ENCODE results near the gene ZC2HC1B.
A peak's percentile ranks its signal among the peaks of the same experiment; 100 is the strongest.
"Not testable (repeated sequence)": the region's sequence is repeated elsewhere in the genome, so short reads cannot be mapped to it uniquely, and the experiment has no call there.

ZC2HC1B gene, protein sequence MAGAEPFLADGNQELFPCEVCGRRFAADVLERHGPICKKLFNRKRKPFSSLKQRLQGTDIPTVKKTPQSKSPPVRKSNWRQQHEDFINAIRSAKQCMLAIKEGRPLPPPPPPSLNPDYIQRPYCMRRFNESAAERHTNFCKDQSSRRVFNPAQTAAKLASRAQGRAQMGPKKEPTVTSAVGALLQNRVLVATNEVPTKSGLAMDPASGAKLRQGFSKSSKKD

GRCh38 chr6:143864234-143864633, at the start of gene ZC2HC1B:
Gene ZC2HC1B (plus strand): TSS chr6:143864474. CDS start chr6:143864540, 66 bp downstream.
- DNase-seq = no peak

GRCh38 chr6:143817621-143818020, 46.7 kb upstream of the ZC2HC1B start:
- no peak for DNase-seq

- DNase-seq = no peak
Measured at GRCh38 chr6:143821359-143821758, 42.9 kb upstream of the ZC2HC1B start.

DNA sequence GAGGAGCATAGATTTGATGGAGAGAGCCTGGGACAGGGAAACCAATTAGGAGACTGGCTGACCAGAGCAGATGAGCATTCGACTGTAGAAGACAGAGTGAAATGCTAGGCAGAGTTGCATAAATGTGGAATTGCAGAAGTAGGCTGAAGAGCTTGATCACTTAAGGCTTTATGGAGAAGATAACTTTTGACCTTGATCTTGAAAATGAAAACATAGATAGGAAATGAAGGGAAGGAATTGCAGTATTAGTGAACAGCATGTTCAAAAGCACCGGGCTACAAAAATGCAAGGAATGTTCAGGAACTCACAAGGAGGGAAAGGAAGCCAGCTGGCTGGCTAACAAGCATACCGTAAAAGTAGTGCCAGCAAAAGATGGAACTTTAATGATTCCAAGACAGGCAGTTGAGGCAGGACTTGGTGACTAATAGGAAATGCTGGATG, 41.7 kb upstream of the ZC2HC1B start:
- no peak for DNase-seq

- no peak for DNase-seq
Measured at GRCh38 chr6:143823548-143823947, 40.7 kb upstream of the ZC2HC1B start.

DNA sequence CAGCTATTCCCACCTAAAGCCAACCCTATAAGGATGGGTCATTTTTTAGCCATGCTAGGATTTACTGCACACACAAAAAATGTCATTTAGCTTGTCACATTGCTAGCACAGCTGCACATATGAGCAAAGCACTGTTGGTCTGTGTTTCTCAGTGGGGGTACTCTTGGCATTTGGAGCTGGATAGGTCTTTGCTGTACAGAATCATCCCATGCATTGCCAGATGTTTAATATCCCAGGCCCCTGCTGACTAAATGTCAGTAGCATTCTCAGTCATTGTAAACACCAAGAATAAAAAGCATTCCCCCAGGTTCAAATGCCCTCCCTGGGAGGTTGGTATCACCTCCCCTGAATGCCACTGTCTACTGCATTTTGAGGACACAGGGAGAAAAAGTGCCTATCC, 35.7 kb upstream of the ZC2HC1B start:
- no peak for DNase-seq

DNA sequence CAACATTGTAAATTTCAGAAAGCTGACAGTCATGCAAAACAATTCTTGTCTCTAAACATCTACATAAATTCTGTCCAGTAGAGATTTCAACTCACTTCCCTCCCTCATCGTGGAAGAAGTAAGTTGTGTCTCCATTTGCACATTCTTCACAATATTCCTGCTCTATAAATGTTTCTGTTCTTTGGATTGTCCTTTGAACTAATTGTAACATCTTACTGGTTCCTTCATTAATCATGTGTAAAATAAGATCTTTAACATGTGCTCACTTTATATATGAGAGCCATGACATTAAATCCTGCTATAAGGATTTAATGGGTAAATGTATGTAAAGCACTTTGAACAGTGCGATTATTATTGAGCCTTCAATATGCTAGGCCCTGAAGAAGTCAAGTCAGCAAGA, 28.1 kb upstream of the ZC2HC1B start:
- no peak for DNase-seq

GRCh38 chr6:143838395-143838794, 25.9 kb upstream of the ZC2HC1B start:
- DNase-seq = no peak

DNA sequence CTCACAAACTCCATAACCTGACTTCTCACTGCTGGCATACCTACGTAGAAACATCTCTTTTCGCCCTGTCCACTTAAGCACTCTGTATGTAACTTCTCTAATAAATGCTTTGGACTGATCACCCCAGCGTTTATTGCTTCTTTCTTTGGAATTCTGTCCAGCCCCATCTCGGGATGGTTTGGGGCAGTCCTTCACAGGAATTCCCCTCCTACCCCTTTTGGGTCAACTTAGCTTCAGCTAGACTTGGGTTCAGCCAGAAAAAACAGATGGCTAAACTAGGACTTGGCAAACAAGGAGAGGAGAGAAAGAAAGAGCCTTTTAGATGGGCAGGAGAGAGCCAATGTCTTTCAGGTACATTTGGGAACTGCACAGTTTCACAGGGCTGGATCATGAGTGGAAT, 25.1 kb upstream of the ZC2HC1B start:
- DNase-seq = no peak

DNA sequence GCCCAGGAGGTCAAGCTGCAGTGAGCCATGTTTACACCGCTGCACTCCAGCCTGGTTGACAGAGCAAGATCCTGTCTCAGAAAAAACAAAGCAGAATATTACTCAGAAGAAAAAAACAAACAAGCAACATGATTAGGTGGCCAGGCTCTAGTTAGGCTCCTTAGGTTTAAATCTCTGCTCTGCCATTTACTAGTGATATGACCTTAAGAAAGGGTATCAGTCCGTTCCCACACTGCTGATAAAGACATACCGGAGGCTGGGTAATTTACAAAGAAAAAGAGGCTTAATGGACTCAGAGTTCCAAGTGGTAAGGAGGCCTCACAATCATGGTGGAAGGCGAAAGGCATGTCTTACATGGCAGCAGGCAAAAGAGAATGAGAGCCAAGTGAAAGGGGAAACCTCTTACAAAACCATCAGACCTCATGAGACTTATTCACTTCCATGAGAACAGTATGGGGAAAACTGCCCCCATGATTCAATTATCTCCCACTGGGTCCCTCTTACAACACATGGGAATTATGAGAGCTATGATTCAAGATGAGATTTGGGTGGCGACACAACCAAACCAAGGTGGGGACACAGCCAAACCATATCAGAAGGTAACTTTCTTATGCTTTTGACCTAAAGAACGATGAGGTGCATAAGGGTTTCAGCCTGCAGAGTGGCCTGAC, 23.5 kb upstream of the ZC2HC1B start:
- no peak for DNase-seq

DNA sequence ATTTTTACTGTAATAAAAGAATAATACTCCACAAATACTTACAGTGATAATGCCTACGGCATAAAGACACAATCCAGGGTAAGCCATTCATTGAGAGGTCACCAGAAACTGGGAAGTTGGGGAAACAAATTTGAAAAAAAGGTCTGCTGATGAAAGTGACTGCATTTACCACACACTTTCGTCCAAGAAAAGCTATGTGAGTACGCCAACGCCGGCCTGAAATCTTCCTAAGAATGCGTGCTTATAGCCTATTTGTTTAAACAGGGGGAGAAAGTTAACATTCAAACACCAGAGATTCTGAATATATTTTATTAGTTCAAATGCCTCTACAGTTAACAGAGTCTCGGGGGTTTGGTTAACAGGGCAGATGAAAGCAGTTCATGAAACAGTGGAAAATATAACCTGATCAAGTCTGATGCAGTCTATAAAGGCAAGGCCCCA, 21.8 kb upstream of the ZC2HC1B start:
- no peak for DNase-seq

GRCh38 chr6:143842902-143843676, 21.2 kb upstream of the ZC2HC1B start, which contains the start of gene LTV1:
Gene LTV1 (plus strand): TSS chr6:143843338. CDS start chr6:143843478, 140 bp downstream.
- peak; percentile 91 for DNase-seq

DNA sequence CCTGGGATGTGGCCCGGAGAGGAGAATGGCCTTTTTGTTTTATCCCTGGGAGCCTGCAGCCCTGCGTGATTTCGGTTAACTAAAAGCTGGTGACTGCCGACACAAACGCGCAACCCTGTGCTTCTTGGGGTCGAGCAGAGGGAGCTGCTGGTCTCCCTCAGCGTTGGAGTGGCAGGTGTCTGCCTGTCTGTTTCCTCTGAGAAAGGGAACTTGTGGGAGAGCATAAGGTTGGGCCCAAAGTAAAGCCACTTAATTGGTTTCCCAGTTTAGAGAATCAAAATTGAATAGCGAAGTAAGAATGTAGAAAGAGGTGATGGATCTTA, 20.6 kb upstream of the ZC2HC1B start:
- no peak for DNase-seq

GRCh38 chr6:143844006-143844405, 20.3 kb upstream of the ZC2HC1B start:
- no peak for DNase-seq

GRCh38 chr6:143845033-143845432, 19.2 kb upstream of the ZC2HC1B start:
- DNase-seq = no peak

GRCh38 chr6:143851706-143852105, 12.6 kb upstream of the ZC2HC1B start:
- DNase-seq = not testable (repeated sequence)

- not testable (repeated sequence) for DNase-seq
Measured at GRCh38 chr6:143855057-143855456, 9.2 kb upstream of the ZC2HC1B start.

DNA sequence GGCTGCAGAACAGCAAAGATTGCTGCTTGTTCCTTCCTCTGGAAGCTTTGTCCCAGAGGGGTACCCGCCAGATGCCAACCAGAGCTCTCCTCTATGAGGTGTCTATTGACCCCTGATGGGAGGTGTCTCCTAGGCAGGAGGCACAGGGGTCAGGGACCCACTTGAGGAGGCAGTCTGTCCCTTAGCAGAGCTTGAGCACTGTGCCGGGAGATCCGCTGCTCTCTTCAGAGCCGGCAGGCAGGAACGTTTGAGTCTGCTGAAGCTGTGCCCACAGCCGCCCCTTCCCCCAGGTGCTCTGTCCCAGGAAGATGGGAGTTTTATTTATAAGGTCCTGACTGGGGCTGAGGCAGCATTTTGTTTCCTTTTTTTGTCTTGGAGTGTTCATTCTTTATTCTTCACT, 7.5 kb upstream of the ZC2HC1B start:
- not testable (repeated sequence) for DNase-seq

GRCh38 chr6:143857651-143858050, 6.6 kb upstream of the ZC2HC1B start:
- no peak for DNase-seq

DNA sequence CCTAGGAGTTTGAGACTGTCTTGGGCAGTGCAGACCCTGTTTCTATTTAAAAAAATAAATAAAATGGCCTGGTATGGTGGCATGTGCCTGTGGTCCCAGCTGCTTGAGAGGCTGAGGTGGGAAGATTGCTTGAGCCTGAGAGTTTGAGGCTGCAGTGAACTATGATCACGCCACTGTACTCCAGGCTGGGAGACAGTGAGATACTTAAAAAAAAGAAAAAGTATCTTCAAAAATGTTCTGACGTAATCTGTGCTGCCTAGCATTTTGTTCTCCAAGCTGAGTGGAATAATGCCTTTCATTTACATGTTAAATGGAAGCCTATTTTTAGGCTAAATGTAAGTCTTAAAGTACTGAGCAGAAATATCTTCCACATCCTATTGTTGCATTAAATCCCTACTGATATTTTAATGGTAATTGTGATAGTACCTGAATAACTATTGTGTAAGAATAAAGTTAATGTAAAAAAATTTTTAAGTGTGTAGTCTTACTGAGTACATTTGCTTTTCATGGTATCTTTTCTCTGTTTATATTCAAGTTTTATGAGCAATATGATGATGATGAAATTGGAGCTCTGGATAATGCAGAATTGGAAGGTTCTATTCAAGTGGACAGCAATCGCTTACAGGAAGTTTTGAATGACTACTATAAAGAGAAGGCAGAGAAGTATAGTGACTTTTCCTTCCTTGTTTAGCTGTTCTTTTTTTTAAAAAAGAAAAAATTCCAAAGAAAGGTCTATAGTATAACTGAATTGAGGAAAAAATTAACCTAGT, 4.2 kb upstream of the ZC2HC1B start:
- DNase-seq = no peak

- DNase-seq = no peak
Measured at GRCh38 chr6:143863771-143864170, 503 bp upstream of the ZC2HC1B start.

GRCh38 chr6:143867236-143867635, 3.0 kb downstream of the ZC2HC1B start:
- no peak for DNase-seq

DNA sequence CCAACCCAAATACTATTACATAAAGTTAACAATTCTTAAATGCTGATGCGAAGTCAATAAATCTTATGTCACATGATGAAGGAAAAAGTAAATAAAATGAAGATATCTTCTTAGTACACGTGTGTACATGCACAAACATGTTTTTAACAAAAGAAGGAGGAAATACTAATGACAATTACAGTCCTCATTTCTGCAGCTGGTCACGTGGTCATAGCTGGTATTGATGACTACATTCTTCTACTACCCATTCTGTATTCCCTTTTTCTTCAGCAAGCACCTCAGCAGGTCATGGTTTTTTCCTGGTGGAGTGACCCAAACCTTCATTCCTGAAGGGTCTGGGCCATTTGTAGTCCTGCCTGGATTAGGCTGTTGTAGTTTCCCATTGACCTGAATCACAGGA, 4.5 kb downstream of the ZC2HC1B start:
- not testable (repeated sequence) for DNase-seq
